ENCODE data around the gene TCF12.
"Not testable (repeated sequence)": the region's sequence is repeated elsewhere in the genome, so short reads cannot be mapped to it uniquely, and the experiment has no call there.

The TCF12 gene

DNA sequence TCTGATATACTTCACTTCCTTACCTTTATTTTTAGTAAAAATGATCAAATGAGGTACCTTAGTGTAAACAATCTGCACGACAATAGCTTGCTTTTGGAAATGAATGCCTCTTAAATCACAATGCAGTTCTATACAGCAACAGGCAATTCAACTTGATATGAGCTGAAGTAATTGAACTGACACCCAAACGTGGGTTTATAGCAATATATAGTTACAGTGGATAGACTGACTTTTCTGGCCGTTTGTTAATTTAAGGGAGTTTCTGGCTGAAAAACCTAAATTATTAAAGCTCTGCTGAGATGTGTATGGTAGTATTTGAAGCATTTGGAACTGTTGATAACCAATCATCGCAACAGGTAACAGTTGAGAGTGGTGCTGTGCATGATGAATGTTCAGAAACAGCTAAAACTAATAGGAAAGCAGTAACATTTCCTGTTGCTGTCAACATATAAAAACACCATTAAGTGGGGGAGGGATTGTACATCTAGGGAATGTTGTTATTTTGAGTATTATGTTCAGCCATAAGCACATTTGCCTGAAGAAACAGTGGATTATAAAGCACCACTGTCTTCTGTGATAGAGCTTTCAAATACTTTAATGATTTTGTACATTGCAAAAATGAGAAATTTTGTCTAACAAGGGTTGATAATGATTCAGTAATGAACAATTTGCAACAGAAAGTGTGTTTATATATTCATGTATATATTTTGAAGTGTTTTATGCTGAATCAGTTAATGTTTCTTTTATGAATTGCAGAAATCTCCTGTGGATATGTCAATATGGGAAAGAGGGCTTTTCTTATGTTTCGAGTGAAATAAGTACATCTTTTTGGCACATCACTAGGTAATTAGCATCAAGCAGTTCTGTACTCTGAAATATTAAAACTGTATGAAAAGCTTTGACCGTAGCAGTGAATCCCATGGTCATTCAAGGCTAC is 176.1 kb downstream of the TCF12 start:
- no peak for DNase-seq (ENCODE audit: low spot score)

DNA sequence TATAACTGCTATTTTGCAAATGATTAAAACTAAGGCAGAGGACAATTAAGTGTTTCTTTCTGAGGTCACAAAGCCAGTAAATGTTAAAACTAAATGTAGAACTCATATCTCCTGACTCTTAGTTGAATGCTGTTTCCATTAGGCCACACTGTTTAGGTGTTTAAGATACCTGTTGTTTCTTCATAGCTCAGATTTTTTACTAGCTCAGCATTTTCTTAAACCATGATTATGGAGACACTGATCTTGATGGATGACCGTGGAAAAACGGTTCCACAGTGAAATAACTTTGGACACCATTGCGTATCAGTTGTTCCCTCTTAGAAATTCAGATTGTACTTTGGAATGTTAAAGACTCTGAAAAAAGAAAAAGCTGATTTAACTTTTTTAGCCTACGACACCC is 177.5 kb downstream of the TCF12 start:
- DNase-seq (ENCODE audit: low spot score) = no peak

DNA sequence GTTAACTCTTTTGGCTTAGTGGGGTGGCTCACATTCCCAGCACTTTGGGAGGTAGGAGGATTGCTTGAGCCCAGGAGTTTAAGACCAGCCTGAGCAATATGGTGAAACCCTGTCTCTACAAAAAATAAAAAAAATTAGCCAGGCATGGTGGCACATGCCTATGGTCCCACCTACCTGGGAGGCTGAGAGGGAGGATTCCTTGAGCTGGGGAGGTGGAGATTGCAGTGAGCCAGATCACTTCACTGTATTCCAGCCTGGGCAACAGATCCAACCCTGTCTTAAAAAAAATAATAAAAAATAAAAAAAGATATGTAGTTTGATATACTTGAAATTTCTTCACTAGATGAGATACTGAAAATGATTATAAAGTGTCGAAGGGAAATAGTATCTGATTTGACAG is 178.8 kb downstream of the TCF12 start:
- DNase-seq (ENCODE audit: low spot score) = no peak

DNA sequence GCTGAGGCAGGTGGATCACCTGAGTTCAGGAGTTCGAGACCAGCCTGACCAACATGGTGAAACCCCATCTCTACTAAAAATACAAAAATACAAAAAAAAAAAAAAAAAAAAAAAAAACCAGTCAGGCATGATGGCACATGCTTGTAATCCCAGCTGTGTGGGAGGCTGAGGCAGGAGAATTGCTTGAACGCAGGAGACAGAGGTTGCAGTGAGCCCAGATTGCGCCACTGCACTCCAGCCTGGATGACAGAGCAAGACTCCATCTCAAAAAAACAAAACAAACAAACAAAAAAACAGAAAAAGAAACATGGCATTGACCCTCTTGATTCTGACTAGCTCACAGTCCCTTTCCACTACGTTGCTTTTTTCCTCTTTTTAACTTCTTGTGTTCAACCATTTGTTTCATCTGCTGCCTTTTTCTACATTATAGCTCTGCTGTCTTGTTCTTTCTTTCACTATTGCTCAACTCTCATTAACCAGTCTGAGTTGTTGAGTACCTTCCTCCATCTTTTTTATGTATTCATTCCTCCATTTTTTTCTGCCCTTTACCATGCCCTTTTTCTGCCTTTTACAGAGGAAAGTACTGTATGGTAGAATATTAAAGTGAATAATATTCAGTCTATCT is 179.6 kb downstream of the TCF12 start:
- not testable (repeated sequence) for DNase-seq (ENCODE audit: low spot score)

DNA sequence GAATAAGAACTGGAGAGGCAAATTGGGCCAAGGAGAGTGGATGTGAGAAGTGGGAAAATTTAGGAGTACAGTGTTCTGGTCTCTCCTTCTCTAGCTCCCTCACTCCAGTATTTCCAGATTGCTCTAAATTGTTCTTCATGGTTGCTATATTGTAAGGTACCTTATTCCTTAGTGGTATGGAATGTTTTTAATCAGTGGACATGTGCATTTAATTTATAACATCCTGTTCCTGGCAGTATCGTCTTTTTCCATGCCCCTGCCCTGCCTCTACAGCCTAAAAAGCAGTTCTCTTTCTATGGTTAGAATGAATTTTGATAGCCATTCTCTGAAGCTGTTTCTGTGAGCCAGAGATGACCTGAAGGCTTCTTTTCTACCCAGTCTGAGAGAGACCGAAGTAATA is 180.5 kb downstream of the TCF12 start:
- DNase-seq (ENCODE audit: low spot score) = no peak

DNA sequence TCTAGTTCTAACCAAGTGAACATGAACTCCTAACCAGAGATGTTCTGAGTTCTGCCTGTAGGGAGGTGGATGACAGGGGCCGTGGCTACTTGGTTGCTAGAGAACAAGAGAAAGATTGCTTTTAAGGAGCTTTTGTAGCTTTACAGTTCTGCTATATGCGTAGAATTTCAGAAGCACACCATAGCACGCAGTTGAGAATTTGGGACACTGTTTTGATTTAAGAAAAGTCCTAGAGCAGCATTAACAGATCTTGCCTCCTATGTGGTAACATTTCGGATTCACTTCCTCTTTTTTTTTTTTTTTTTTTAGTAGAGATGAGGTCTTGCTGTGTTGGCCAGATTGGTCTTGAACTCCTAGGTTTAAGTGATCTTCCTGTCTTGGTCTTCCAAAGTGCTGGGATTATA is 181.7 kb downstream of the TCF12 start:
- DNase-seq (ENCODE audit: low spot score) = no peak

DNA sequence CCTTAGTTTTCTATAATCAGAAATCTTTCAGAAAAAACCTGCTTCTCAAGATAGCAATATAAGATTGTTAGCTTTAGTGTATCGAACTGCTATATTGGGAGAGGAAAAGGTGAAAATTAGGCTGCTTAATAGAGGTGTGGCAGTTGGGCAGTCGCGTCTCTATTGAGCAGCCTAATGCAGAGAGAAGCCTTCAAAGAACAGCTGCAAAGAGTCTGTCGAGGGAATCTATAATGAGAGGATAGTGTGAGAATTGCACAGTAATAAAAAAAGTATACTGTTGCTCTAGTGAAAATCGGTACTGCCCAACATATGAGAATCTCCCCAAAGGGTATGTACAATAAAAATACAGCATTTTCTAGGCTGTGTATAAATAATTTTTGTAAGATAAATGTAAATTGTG is 184.4 kb downstream of the TCF12 start:
- no peak for DNase-seq (ENCODE audit: low spot score)

DNA sequence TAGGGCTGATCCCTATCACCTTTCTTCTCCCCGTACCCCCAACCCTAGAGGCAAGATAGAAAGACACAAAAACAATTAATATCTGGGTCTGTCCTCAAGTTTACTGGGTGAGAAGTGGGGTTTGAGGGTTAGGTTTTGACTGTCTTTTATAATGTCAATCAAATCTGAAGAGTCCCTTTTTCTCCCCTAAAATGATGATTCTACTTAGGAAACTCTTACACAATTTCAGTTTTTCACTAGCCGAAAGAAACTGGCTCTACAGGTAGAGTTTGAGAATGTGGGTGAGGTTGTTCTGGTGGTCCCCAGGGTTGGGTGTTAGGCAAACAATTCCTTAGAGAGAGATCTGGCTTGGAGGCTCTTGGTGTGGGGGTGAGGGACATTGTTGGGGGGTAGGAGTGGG is 189.9 kb downstream of the TCF12 start:
- DNase-seq (ENCODE audit: low spot score) = no peak

DNA sequence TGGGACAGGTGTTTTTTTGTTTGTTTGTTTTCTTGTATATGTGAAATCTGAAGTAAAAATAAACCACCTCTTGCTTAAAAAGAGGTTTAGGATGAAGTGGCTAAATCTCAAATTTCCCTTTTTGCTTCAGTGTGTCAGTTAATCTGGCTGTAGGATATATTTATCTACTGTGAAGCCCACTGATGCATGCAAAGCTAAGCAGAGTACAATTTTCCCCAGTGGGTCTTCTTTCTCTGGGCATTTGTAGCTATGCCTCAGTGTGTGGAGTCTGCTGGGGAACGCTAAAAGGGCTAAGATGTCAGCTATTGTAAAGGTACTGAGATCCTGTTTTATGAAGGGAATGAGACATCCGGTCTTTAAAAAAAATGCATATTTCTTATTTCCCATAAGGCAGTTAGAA is 190.6 kb downstream of the TCF12 start:
- no peak for DNase-seq (ENCODE audit: low spot score)

DNA sequence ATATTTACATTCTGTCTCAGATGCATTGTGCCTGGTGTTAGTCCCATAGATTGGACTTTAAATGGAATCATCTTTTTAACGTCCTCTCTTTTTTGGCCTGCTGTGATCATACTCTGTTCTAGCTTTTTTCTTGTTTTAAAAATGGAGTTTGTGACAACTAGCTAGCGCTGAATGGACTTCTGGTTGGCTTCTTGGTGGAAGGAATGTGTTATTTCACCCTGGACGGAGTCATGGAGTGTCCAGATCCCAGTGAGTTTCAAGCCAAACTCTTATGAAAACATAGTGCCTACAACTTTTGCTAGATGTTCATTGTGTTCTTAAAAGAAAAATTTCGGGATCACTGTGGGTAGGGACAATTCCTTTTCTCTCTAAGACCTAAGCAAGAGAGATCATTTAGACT is 192.6 kb downstream of the TCF12 start:
- DNase-seq (ENCODE audit: low spot score) = no peak

DNA sequence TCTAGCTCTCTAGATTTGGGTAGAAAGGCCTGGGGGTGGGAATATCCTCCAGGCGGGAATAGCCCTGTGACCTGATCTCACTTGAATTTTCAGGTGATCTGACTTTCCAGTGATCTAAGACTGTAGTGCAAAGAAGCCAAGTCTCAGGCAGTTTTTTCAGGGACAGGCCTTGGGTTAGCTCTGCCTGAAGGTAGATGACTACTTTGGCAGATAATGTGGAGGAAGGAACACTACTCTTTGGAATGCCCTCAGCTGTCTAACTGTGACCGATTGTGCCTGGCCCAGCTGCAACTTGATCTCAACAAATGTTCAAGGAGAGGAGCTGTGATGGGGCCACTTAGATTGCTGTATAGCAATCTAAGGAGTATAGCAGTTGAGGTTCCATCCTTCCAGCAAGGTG is 193.7 kb downstream of the TCF12 start:
- DNase-seq (ENCODE audit: low spot score) = no peak

DNA sequence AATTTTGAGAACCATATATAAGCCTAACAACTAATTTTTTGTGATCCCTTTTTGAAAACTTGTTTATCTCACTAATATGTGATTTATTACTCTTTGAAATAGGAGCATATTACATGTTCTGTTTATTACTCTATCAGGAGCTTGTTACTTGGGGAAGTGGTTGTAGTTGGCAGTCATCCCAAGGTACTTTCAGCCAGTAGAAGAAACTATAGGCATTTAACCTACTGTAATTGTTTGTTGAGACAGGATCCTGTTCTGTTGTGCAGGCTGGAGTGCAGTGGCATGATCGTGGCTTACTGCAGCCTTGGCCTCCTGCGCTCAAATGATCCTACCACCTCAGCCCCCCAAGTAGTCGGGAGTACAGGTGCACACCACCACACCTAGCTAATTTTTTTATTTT is 195.6 kb downstream of the TCF12 start:
- no peak for DNase-seq (ENCODE audit: low spot score)

DNA sequence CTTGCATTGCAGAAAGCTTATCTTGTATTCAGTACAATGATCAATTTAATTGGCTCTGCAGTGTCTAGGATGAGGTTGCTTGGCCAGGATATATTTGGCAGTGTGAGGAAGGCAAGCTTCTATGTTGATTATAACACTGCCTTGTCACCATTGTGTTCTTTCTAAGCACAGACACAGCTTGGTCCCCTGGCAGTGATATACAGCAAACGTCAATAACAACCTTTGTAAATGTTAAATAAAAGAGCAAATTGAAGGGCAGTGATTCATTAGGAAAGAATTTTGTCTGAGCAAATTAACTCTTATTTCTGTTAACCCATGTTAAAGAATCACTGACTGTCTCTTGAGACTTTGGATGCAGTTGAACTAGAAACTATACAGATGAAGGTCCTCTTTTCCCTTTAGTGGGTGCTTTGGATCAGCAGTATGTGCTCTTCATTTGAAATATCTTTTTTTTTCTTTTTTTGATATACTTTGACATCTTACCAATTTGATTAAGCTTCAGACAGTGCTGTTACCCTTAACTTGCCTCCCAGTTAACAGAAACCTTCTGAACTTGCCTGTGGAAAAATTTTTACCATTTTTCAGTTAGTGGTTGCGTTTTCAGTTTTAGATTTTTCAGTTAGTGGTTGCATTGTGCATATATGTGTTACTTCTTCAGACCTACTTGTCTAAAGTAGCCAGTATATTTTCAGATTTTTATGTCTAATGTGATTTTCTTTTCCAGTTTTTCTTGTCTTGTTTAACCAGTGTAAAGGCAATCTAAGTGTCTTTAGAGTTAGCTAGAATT is 199.8 kb downstream of the TCF12 start:
- DNase-seq (ENCODE audit: low spot score) = no peak

DNA sequence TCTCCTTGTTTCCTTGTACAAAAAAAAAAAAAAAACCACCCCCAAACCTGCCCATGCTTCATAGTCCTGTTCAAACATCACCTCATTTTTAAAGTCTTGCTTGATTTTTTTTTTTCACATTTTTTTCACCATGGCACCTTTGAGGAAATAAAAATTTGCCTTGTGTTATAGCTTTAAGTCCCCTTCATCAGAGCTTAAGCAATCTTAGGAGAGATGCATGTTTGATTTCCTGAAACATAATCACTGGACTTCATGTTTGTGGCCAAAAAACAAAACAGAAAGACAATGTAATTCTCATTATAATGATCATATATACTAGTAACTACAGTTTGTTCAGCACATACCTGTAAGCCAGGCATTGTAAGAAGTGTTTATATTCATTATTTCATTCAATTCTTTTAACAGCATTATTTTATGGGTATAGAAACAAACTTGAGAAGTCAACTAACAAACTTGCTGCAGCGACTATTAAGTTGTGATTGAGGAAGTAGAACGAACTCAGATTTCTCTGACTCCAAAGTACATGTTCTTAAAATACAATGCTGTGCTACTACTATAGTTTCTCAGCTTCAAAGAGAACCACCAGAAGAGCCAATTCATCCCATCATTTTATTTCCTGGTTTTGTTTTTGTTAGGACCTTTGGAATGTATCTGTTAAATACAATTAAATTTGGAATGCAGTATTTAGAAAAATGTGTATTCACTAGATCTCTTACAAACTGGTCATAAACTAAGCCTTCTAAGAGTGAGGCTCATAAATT is 203.8 kb downstream of the TCF12 start:
- no peak for DNase-seq (ENCODE audit: low spot score)

DNA sequence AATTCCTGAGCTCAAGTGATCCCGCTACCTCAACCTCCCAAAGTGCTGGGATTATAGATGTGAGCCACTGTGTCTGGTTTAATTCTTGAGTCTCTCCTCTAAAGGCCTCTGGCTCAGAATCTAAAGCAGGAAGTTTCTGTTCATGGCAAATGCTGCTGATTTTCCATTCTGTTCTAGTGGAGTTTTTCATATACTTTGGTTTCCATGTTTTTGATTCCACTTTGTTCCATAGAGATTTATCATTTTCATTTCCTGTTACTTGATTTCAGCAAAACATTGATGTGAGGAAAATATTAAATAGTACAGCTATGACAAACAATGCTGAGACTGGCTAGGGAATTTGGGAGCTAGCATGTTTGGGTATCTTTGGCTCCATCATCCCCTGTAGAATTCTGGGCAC is 205.6 kb downstream of the TCF12 start:
- no peak for DNase-seq (ENCODE audit: low spot score)

DNA sequence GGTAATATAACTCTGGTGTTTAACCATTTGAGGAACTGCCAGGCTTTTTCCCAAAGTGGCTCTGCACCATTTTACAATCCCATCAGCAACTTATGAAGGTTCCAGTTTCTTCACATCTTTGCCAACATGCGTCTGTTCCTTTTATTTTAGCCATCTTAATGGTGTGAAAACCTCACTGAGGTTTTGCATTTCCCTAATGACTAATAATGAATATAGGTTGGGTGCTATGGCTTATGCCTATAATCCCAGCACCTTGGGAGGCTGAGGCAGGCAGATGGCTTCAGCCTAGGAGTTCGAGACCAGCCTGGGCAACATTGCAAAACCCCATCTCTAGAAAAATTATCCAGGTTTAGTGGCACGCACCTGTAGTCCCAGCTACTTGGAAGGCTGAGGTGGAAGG is 210.6 kb downstream of the TCF12 start:
- DNase-seq (ENCODE audit: low spot score) = no peak

DNA sequence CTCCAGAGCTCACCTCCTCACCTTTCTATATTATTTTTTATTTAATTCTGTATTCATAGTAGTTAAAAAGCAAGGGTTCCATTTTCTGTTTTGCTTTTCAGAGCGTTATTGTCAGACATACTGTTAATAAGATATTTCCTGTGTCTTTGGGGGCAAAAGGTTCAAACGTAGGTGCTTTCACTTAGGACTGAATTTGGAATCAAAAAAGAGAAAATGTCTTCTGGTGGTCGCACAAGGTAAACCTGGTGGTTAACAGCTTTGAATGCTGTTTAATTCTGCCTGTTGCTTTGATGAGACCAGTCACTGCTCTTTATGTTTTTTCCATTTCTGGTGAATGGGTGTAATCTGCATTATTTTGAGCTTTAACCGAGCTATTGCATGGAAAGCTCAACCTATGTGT is 212.5 kb downstream of the TCF12 start:
- DNase-seq (ENCODE audit: low spot score) = no peak

DNA sequence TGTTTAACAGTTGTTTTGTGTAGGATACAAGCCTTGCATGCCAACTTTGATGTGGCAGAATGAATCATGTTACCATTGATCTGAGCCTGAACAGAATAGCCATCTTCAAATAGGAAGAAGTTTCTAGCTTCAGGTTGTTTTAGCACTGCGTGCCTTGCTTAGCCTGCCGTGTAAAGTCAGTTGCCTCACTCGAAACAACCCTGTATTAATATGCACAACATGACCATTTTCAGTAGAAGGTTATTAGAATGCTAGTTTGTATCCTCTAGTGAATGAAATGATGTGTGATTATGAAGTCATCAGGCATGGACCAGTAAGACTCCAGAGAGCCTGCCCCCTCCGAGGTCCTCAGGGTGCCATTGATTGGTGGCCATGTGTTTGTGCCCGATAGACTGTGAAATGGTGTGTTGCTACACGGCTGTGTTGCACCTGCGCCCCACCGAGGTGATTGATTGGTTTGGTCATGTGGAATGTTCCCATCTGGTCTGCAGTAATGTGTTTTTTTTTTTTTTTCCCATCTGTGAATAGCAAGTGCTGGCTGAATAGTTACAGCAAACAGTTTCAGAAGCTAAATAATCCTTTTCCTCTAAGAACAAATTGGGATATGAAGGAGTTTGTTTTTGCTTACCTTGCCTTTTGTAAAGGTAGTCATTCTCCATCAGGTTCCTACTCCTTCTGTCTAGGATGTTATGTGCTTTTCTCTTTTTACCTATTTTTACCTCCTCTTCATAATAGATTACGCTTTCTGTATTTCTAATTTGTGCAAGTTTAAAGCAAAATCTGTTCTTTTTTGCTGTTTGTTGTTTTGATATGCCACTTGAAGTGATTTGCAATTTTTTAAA is 214.9 kb downstream of the TCF12 start:
- peak; percentile 12 for DNase-seq (ENCODE audit: low spot score)

DNA sequence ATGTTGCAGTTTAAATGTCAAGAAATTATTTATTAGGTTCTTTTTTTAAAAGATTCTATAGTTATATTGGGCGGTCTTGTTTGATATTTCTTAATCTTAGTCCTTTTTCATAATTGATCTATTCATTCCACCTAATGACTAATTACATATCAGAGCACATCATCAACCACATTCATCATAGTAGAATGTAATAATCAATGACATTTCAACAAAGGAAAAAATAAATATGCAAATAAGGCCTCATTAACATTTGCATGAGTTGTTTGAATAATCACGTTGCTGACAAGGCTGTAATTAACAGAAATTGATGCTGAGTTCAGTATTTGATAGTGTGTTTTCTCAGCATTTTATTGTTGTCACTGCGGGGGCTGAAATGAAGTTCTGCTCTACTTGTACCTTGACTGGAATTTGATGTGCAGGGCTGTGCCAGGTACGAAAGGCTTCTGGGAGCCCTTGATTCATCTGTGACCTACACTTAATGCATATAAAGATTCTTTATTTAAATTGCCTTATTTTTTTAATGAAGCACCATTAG is 215.7 kb downstream of the TCF12 start:
- no peak for DNase-seq (ENCODE audit: low spot score)

DNA sequence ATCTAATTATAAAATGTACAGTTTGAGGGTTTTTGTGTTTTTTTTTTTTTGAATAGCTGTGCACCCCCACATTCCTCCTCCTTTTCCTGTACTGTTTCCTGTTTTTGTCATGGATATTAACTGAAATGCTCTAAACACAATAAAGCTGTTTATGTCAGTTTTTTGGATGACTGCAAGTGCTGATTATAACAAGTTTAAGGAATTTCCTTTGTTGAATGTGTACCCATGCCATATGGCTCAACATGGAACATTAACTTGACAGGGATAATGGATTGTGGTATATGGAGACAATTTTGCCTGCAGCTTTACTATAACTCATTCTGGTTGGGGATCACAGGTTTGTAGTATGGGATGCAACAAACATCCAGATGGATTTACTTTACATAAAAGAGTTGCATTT is 216.4 kb downstream of the TCF12 start:
- DNase-seq (ENCODE audit: low spot score) = no peak

DNA sequence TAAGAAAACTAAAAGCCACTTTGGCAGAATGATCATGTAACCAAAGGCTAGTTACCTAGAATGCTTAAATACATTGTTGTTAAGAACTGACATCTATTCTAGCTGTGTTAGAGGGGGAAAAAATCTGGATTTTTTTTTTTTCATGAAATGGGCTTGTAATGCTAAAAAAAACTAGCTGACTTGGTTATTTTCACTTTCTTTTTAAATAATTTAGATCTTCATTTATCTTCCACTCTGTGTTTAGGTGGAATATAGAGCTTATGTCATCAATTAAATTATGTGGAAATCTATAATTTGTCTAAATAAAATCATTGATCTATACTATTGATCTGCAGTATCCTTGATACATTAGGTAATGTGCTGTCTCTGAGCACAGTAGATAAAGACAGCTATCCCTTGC is 217.4 kb downstream of the TCF12 start:
- DNase-seq (ENCODE audit: low spot score) = no peak

Data from CD4-positive, alpha-beta T cell treated with Interleukin-2 at 100 ng/mL for 4 hours (primary cell).